Nephron (organoid): Measurements from ENCODE around the gene NCAM2.

Source experiments
- H3K27ac Mint-ChIP-seq, 3 experiments: 2 replicates each; pipeline ENCODE4 v1.8.0; 2020; ENCODE audit warnings: mixed read lengths in 3 of 3, mild to moderate bottlenecking in 2 of 3, moderate library complexity in 1 of 3
- H3K27me3 Mint-ChIP-seq: 2 replicates; pipeline ENCODE4 v1.8.0; 2021; ENCODE audit warnings: low read depth, mild to moderate bottlenecking, moderate library complexity, mixed read lengths
- H3K36me3 Mint-ChIP-seq: 2 replicates; pipeline ENCODE4 v1.8.0; 2020; ENCODE audit warnings: low read depth, mixed read lengths
- H3K4me1 Mint-ChIP-seq: 2 replicates; pipeline ENCODE4 v1.8.0; 2020; ENCODE audit warnings: mixed read lengths
- H3K4me3 Mint-ChIP-seq, 3 experiments: 2 replicates each; pipeline ENCODE4 v1.8.0; 2020; ENCODE audit warnings: mild to moderate bottlenecking in 3 of 3, mixed read lengths in 3 of 3, moderate library complexity in 2 of 3
- H3K9me3 Mint-ChIP-seq: 2 replicates; pipeline ENCODE4 v1.8.0; 2020; ENCODE audit warnings: mixed read lengths
- TF ChIP-seq, protein P1 (sequence below), 3 experiments: fragments of 200-600 bp; sonication (generic); IDR thresholded peaks; one replicate each; pipeline ENCODE4 v1.5.0; 2021; ENCODE audit warnings: antibody characterized with exemption in 3 of 3; ENCODE audit not compliant: unreplicated experiment in 3 of 3

Gene NCAM2

DNA sequence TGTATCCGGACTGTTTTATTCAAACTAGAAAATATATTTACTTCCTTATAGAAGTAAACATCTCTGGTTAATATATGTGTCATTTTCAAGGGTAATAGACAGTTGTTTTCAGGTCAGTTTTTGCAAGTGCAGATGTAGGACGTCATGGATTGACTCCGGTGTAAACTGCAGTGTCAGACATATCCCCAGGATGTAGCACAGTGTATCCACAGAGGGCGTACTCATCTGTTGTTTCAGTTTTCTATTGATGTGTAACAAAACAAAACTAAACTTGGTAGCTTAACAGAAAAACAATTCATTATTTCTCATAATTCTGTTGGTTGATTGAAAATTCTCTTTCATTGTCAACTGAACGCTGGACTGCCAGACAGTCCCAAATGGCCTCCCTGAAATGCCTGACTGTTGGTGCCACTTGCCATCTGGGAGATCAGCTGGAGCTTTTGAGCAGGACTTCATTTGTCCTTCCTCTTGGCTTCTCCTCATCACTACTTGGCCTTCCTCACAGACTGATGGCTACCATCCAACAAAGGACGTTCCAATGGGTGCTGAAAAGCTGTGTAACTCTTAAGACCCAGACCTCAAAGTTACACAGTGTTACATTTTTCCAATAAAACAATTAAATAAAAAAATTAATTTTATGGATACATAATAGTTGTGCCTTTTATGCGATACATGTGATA lies 181.6 kb downstream of the NCAM2 start:
- Mint-ChIP-seq H3K4me3 (no peak overlapping the region), H3K36me3 (no peaks in the 10 kb centered on the region), H3K27ac (no peak overlapping the region), H3K27me3 (no peaks in the 10 kb centered on the region), H3K9me3 (no peaks in the 10 kb centered on the region), H3K4me1 (peaks cover 6% of the 10 kb centered on the region)
- TF ChIP-seq, protein P1, sequence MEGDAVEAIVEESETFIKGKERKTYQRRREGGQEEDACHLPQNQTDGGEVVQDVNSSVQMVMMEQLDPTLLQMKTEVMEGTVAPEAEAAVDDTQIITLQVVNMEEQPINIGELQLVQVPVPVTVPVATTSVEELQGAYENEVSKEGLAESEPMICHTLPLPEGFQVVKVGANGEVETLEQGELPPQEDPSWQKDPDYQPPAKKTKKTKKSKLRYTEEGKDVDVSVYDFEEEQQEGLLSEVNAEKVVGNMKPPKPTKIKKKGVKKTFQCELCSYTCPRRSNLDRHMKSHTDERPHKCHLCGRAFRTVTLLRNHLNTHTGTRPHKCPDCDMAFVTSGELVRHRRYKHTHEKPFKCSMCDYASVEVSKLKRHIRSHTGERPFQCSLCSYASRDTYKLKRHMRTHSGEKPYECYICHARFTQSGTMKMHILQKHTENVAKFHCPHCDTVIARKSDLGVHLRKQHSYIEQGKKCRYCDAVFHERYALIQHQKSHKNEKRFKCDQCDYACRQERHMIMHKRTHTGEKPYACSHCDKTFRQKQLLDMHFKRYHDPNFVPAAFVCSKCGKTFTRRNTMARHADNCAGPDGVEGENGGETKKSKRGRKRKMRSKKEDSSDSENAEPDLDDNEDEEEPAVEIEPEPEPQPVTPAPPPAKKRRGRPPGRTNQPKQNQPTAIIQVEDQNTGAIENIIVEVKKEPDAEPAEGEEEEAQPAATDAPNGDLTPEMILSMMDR (IDR thresholded peaks at IDR 0.05; ENCODE audit: unreplicated experiment in 3 of 3): no peak

DNA sequence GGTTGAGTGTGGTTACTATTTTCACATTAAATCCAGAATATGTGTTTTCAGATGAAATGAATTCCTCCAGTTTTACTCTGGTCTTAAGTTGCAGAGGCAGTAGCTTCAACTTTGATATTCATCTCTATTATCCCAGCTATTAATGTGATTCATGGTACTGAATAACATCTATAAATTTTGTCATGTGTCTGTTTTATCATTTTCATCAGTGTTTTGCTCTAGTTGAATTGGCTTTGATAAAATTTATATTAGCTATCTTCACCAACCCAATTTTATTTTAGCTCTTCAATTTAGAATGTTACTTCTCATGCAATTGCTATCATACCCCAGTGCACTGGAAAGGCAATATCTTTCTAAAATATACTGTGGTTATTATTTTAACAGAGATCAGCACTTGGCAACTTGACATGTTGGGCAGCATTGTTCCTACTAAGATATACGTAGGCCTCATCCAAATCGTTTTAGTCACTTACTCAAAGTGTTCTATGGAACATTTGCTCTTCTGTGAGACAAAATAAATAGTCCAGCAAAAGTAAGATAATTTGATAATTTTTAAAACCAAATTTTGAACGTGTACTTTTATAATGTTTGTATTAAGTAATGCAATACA lies 184.3 kb downstream of the NCAM2 start:
- Mint-ChIP-seq H3K27ac (no peak overlapping the region), H3K9me3 (no peaks in the 10 kb centered on the region)

DNA sequence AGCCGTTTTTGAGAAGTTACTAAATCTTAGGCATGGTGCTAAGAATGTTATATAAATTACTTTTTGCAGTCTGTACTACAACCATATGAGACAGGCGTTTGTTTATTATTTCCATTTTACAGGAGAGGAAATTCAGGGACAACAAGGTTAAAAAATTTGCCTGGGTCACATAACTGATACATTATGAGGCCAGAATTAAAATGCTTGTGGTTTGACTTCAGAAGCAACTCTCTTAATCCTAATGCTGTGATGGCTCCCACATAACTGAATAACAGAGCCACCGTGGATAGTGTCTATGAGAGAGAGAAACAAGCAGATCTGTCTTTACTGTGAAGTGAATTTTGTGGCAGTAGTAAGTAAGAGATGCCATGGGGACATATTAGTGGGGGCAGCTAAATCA lies 184.9 kb downstream of the NCAM2 start:
- no peak overlapping the region for H3K4me3 Mint-ChIP-seq

More for the DNA sequence above, 184.3 kb downstream of the NCAM2 start:
- H3K36me3 Mint-ChIP-seq: no peaks in the 10 kb centered on the region
- no peaks in the 10 kb centered on the region for H3K27me3 Mint-ChIP-seq
- H3K4me1 Mint-ChIP-seq: peaks cover 12% of the 10 kb centered on the region
- no peak overlapping the region for H3K4me3 Mint-ChIP-seq
- TF ChIP-seq, protein P1 (IDR thresholded peaks at IDR 0.05; ENCODE audit: unreplicated experiment in 3 of 3): no peak

DNA sequence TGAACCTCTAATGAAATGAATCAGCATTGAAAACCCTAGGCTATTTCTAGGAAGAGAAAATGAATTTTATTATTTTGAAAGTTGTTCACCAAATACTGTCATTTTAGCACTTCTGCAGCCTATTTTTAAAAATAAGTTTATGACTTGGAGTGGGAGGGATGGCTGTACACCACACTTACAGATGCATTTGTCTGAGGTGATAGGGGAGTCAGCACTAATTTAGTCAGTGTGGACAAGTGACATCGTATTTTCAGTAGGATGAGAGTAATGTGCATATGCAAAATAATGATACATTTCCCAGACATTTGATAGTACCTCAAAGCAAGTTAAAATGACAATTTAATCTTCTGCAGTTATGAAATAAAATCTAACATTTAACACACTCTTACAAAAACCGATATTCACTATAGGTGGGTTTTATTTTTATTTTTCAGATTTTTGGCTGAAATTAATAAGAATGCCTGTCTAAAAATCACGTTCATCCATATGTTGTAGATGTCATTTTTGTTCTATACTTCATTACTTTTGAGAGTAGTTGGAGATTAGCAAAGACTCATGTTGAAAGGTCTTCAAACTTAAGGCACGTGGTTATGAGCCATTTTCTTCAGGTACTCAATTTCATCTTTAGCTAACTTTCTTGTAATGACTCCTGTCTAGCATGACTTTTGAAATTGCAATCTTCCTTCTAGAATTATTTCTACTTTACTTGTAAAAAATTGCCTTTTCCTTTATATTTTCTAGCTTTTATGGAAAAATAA lies 186.7 kb downstream of the NCAM2 start:
- H3K36me3 Mint-ChIP-seq: no peaks in the 10 kb centered on the region
- no peaks in the 10 kb centered on the region for H3K27me3 Mint-ChIP-seq
- TF ChIP-seq, protein P1 (IDR thresholded peaks at IDR 0.05; ENCODE audit: unreplicated experiment in 3 of 3): no peak
- H3K4me1 Mint-ChIP-seq: peaks cover 15% of the 10 kb centered on the region
- no peaks in the 10 kb centered on the region for H3K9me3 Mint-ChIP-seq
- H3K27ac Mint-ChIP-seq: no peak overlapping the region
- H3K4me3 Mint-ChIP-seq: no peak overlapping the region

More for the DNA sequence above, 184.9 kb downstream of the NCAM2 start:
- no peaks in the 10 kb centered on the region for H3K36me3 Mint-ChIP-seq
- no peaks in the 10 kb centered on the region for H3K27me3 Mint-ChIP-seq
- H3K9me3 Mint-ChIP-seq: no peaks in the 10 kb centered on the region
- TF ChIP-seq, protein P1 (IDR thresholded peaks at IDR 0.05; ENCODE audit: unreplicated experiment in 3 of 3): no peak
- no peak overlapping the region for H3K27ac Mint-ChIP-seq
- H3K4me1 Mint-ChIP-seq: peaks cover 12% of the 10 kb centered on the region

DNA sequence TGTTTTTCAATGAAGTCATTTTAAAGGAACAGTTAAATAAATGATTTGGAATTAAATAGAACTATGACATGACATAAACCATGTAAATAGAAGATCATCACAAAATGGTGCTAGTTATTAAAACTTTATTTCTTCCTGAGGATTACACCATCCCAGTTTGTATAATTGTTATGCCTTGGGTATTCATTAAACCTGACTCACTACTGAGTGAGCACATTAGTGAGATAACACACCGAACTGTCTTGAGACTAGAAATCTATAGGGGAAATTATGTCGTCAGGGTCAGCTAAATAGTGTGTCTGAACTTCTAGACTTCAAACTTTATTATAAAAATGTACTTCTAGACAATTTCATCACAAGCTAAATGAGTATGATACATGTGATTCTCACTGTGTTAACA lies 189.4 kb downstream of the NCAM2 start:
- Mint-ChIP-seq H3K36me3 (no peaks in the 10 kb centered on the region), H3K4me3 (no peak overlapping the region), H3K4me1 (peaks cover 24% of the 10 kb centered on the region), H3K27me3 (no peaks in the 10 kb centered on the region), H3K9me3 (no peaks in the 10 kb centered on the region), H3K27ac (no peak overlapping the region)
- TF ChIP-seq, protein P1 (IDR thresholded peaks at IDR 0.05; ENCODE audit: unreplicated experiment in 3 of 3): no peak
